ENCODE measurements around the gene TENM3.

TENM3 gene

GRCh38 chr4:182265881-182266280 is 22.7 kb downstream of the TENM3 start:
- Histone ChIP-seq H3K4me2 (ENCODE audit: low read depth, low read length, poor library complexity, severe bottlenecking) (no peak overlapping the region), H3K9me3 (ENCODE audit: insufficient read depth, low read length) (peaks cover 5% of the 10 kb centered on the region; the same call in 1 of the 2 replicates), H2AFZ (ENCODE audit: low read depth, low read length, severe bottlenecking) (no peak overlapping the region), H3F3A (ENCODE audit: insufficient read depth) (no peaks in the 10 kb centered on the region), H3K4me3 (ENCODE audit: insufficient read depth, low read length, poor library complexity, severe bottlenecking) (no peak overlapping the region), H3K27me3 (ENCODE audit: low read length) (no peaks in the 10 kb centered on the region), H4K20me1 (ENCODE audit: low read depth, low read length) (no peaks in the 10 kb centered on the region), H3K9ac (ENCODE audit: low read length) (no peak overlapping the region), H3K27ac (ENCODE audit: low read depth, low read length) (no peak overlapping the region), H3K9me2 (replicated peaks; ENCODE audit: insufficient read depth, low read length) (no peaks in the 10 kb centered on the region), H3K36me3 (ENCODE audit: low read length) (no peaks in the 10 kb centered on the region), H3K79me2 (ENCODE audit: insufficient read depth, low read length) (no peaks in the 10 kb centered on the region)
- TF ChIP-seq EZH2phosphoT487 (conservative IDR thresholded peaks at IDR 0.05; ENCODE audit: low read length): no peak
- TF ChIP-seq CTCF (IDR thresholded peaks at IDR 0.05; ENCODE audit: insufficient read depth, low read length, poor library complexity, severe bottlenecking): no peak

DNA sequence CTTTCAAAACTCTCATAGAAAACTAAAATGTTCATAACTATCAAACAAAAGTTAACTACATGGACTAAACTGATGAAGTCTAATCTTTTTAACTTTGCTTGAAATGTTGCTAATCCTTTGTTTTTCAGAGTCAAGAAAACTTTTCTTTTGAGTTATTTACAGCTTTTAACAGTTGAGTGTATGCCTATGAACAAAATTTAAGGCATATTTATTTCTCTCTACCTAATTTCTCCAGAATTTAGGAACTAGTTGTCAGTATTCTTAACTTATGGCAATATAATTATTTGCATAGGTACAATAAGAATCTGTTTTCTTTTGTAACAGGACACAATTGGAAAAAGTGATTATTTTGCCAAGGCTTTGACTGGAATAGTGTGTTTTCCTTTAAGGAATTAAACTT is 23.8 kb downstream of the TENM3 start:
- no peak for TF ChIP-seq CTCF (IDR thresholded peaks at IDR 0.05; ENCODE audit: insufficient read depth, low read length, poor library complexity, severe bottlenecking)
- TF ChIP-seq EZH2phosphoT487 (conservative IDR thresholded peaks at IDR 0.05; ENCODE audit: low read length): no peak
- H3F3A ChIP-seq (ENCODE audit: insufficient read depth): no peaks in the 10 kb centered on the region
- H3K36me3 ChIP-seq (ENCODE audit: low read length): no peaks in the 10 kb centered on the region
- no peak overlapping the region for H2AFZ ChIP-seq (ENCODE audit: low read depth, low read length, severe bottlenecking)
- H3K27ac ChIP-seq (ENCODE audit: low read depth, low read length): no peak overlapping the region
- H3K4me3 ChIP-seq (ENCODE audit: insufficient read depth, low read length, poor library complexity, severe bottlenecking): no peak overlapping the region
- H3K9me3 ChIP-seq (ENCODE audit: insufficient read depth, low read length): peaks cover 5% of the 10 kb centered on the region; the same call in 1 of the 2 replicates
- no peaks in the 10 kb centered on the region for H3K9me2 ChIP-seq (replicated peaks; ENCODE audit: insufficient read depth, low read length)
- H3K9ac ChIP-seq (ENCODE audit: low read length): no peak overlapping the region
- no peak overlapping the region for H3K4me2 ChIP-seq (ENCODE audit: low read depth, low read length, poor library complexity, severe bottlenecking)
- H4K20me1 ChIP-seq (ENCODE audit: low read depth, low read length): no peaks in the 10 kb centered on the region
- H3K79me2 ChIP-seq (ENCODE audit: insufficient read depth, low read length): no peaks in the 10 kb centered on the region
- no peaks in the 10 kb centered on the region for H3K27me3 ChIP-seq (ENCODE audit: low read length)

DNA sequence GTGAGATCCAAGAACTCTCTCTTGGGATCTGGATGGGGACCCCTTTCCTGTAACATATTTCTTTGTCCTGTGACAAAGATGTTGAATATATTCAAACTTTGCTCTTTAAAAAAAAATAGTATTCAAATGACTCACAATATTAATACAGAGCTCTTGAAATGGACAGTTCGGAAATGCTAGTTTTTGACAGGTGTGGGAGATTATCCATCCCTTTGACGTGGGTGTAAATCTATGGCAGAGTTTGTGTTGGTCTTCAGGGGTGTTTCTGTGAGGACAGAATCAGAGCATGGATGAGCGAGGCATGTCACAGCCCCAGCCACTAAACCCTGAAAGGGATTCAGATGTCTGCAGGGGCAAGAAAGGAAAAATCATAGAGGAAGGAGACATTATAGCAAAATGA is 25.8 kb downstream of the TENM3 start:
- Histone ChIP-seq H3K9me2 (replicated peaks; ENCODE audit: insufficient read depth, low read length) (no peaks in the 10 kb centered on the region), H3K79me2 (ENCODE audit: insufficient read depth, low read length) (no peaks in the 10 kb centered on the region), H4K20me1 (ENCODE audit: low read depth, low read length) (no peaks in the 10 kb centered on the region), H3K27ac (ENCODE audit: low read depth, low read length) (no peak overlapping the region), H3K36me3 (ENCODE audit: low read length) (no peaks in the 10 kb centered on the region), H2AFZ (ENCODE audit: low read depth, low read length, severe bottlenecking) (no peak overlapping the region), H3K9me3 (ENCODE audit: insufficient read depth, low read length) (peaks cover 5% of the 10 kb centered on the region; the same call in 1 of the 2 replicates), H3K27me3 (ENCODE audit: low read length) (no peaks in the 10 kb centered on the region), H3K9ac (ENCODE audit: low read length) (no peak overlapping the region), H3K4me3 (ENCODE audit: insufficient read depth, low read length, poor library complexity, severe bottlenecking) (no peak overlapping the region), H3F3A (ENCODE audit: insufficient read depth) (no peaks in the 10 kb centered on the region), H3K4me2 (ENCODE audit: low read depth, low read length, poor library complexity, severe bottlenecking) (no peak overlapping the region)
- TF ChIP-seq CTCF (IDR thresholded peaks at IDR 0.05; ENCODE audit: insufficient read depth, low read length, poor library complexity, severe bottlenecking) (no peak), EZH2phosphoT487 (conservative IDR thresholded peaks at IDR 0.05; ENCODE audit: low read length) (no peak)
